Neutrophil (primary cell): ENCODE results near the gene TM9SF4.

ENCODE experiments used
- H3K27ac ChIP-seq: fragments of 200-600 bp; sonication (generic); 2 replicates; pipeline ENCODE4 v1.5.1; 2016; ENCODE audit warnings: mild to moderate bottlenecking, moderate library complexity
- H3K27me3 ChIP-seq: fragments of 200-600 bp; sonication (generic); 2 replicates; pipeline ENCODE4 v1.6.0; 2016; ENCODE audit warnings: mild to moderate bottlenecking
- H3K36me3 ChIP-seq: fragments of 200-600 bp; sonication (generic); 2 replicates; pipeline ENCODE4 v1.5.1; 2017
- H3K4me1 ChIP-seq, 2 experiments: fragments of 200-600 bp in 1 of 2; sonication (generic) in 1 of 2; 1 replicate in 1 of 2; 2 replicates in 1 of 2; pipeline versions ENCODE4 v1.5.1 to v1.6.1; 2013 to 2016; ENCODE audit warnings: low read depth in 1 of 2, low read length in 1 of 2, mild to moderate bottlenecking in 1 of 2, moderate library complexity in 1 of 2; ENCODE audit not compliant: control insufficient read depth in 1 of 2, insufficient read depth in 1 of 2
- H3K4me3 ChIP-seq, 2 experiments: fragments of 200-600 bp in 1 of 2; sonication (generic) in 1 of 2; 1 replicate in 1 of 2; 2 replicates in 1 of 2; pipeline ENCODE4 v1.5.1; 2013 to 2016; ENCODE audit warnings: low read depth in 1 of 2, low read length in 1 of 2, mild to moderate bottlenecking in 1 of 2, moderate library complexity in 1 of 2
- H3K9me3 ChIP-seq: fragments of 200-600 bp; sonication (generic); 2 replicates; pipeline ENCODE4 v1.5.1; 2016
- TF ChIP-seq, protein P1 (sequence below): fragments of 200-600 bp; sonication (generic); IDR thresholded peaks from 2 replicates; pipeline ENCODE4 v1.5.1; 2016; ENCODE audit warnings: antibody characterized with exemption

The TM9SF4 gene

DNA sequence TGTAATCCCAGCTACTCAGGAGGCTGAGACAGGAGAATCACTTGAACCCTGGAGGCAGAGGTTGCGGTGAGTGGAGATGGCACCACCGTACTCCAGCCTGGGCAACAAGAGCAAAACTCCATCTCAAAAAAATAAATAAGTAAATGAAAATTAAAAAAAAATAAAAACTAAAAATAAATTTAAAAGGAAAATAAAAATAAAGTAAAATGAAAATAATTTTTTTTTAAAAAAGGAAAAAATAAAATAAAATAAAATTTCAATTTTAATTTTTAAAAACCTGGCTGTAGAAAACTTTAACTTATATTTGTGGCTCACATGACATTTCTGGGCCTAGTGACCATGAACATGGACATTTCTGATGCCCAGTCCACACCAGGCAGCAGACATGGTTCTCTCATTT is 41.3 kb upstream of the TM9SF4 start:
- Histone ChIP-seq H3K4me1 (peaks cover 92 to 94% of the 10 kb centered on the region in 2 experiments), H3K27ac (peak overlapping the region; percentile 100), H3K36me3 (peaks cover 71% of the 10 kb centered on the region), H3K27me3 (no peaks in the 10 kb centered on the region), H3K9me3 (no peaks in the 10 kb centered on the region), H3K4me3 (peak overlapping the region in 1 of 2 experiments; percentile 45)
- TF ChIP-seq, protein P1, sequence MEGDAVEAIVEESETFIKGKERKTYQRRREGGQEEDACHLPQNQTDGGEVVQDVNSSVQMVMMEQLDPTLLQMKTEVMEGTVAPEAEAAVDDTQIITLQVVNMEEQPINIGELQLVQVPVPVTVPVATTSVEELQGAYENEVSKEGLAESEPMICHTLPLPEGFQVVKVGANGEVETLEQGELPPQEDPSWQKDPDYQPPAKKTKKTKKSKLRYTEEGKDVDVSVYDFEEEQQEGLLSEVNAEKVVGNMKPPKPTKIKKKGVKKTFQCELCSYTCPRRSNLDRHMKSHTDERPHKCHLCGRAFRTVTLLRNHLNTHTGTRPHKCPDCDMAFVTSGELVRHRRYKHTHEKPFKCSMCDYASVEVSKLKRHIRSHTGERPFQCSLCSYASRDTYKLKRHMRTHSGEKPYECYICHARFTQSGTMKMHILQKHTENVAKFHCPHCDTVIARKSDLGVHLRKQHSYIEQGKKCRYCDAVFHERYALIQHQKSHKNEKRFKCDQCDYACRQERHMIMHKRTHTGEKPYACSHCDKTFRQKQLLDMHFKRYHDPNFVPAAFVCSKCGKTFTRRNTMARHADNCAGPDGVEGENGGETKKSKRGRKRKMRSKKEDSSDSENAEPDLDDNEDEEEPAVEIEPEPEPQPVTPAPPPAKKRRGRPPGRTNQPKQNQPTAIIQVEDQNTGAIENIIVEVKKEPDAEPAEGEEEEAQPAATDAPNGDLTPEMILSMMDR: no peak

DNA sequence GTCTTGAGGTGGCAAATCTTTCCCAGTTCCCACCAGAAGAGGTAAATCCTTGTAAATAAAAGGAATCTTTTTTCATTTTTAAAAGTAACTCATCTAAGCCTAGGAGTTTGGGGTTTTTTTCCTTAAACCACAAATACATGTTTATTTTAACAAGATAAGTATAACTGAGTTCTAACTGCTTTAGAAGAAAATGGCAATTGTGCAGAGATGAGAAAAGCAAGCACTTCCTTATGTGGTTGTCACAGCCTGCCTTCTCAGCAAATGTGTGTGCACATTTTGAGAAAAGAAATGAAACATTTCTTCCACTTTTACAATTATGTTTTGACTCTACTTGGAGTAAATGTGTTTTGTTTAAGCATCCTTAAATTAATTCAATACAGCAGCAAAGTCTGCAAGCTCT is 39.8 kb upstream of the TM9SF4 start:
- peak overlapping the region; percentile 36 to 45 for H3K4me3 ChIP-seq
- H3K27ac ChIP-seq: peak overlapping the region; percentile 100
- TF ChIP-seq, protein P1: no peak
- H3K36me3 ChIP-seq: peaks cover 75% of the 10 kb centered on the region
- peaks cover 76 to 79% of the 10 kb centered on the region in 2 experiments for H3K4me1 ChIP-seq
- no peaks in the 10 kb centered on the region for H3K9me3 ChIP-seq
- H3K27me3 ChIP-seq: no peaks in the 10 kb centered on the region

- Histone ChIP-seq H3K27ac (peak overlapping the region; percentile 100), H3K4me1 (peaks cover 71 to 73% of the 10 kb centered on the region in 2 experiments), H3K9me3 (no peaks in the 10 kb centered on the region), H3K27me3 (no peaks in the 10 kb centered on the region), H3K36me3 (peaks cover 75% of the 10 kb centered on the region), H3K4me3 (peak overlapping the region; percentile 36 to 45)
- TF ChIP-seq, protein P1: no peak
Observed at GRCh38 chr20:32070282-32070681, 39.2 kb upstream of the TM9SF4 start.

GRCh38 chr20:32070690-32071213 is 38.8 kb upstream of the TM9SF4 start:
- TF ChIP-seq, protein P1: no peak
- Histone ChIP-seq H3K27ac (peak overlapping the region; percentile 100), H3K9me3 (peaks cover 4% of the 10 kb centered on the region), H3K36me3 (peaks cover 75% of the 10 kb centered on the region), H3K4me1 (peaks cover 66 to 68% of the 10 kb centered on the region in 2 experiments), H3K4me3 (peak overlapping the region; percentile 36 to 45), H3K27me3 (no peaks in the 10 kb centered on the region)

DNA sequence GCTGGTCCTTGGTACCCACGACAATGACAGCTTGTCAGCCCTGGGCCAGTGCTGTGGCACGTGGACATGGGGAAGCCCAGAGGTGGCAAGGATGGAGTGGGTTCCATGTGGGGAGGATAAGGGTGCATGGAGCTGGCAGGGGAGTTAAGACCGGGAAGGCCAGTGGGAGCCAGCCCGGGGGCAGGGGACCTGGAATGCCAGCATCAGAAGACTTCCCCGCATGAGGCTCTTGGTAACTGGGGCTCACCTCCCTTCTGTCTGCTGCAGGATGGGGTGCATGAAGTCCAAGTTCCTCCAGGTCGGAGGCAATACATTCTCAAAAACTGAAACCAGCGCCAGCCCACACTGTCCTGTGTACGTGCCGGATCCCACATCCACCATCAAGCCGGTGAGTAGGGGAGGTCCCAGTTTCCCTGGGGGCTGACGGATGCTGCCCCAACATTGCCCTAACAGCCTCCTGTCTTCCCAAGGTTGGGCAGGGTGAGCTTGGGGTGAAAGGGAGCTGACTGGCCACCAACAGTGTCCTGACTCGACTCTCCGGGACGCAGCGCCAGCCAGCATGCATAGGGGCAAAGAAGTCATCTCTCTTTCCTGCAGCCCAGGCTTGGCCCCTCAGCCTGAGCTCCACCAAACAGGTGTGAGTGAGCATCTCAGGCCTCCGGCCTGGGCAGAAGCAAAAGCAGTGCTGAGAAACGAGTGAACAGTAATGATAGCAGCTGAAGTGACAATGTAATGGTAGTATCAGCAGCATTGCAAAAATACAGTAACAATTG is 37.9 kb upstream of the TM9SF4 start:
- H3K27me3 ChIP-seq: no peaks in the 10 kb centered on the region
- peak overlapping the region; percentile 100 for H3K27ac ChIP-seq
- TF ChIP-seq, protein P1: no peak
- peaks cover 4% of the 10 kb centered on the region for H3K9me3 ChIP-seq
- peaks cover 80% of the 10 kb centered on the region for H3K36me3 ChIP-seq
- peaks cover 59 to 67% of the 10 kb centered on the region in 2 experiments for H3K4me1 ChIP-seq
- H3K4me3 ChIP-seq: peak overlapping the region; percentile 19 to 45
